ENCODE results near the gene GPR34. TPM values are rescaled to one million over a fixed set of nuclear protein-coding genes. Genes with fewer than 3 reads are reported as not detected.

The GPR34 gene
- total and polyA plus RNA-seq, 2 of the 4 experiments (the other 2 are of a cell fraction), result not detected

GRCh38 chrX:41684138-41684537 lies 4.6 kb upstream of the GPR34 start (continued):
- TF ChIP-seq NFE2L2 (IDR thresholded peaks at IDR 0.05; ENCODE audit: low read depth, low read length), result no peak
- no peak for TF ChIP-seq CHD1 (IDR thresholded peaks at IDR 0.05; ENCODE audit: low read depth, low read length)
- no peak for TF ChIP-seq POLR2A (IDR thresholded peaks at IDR 0.05; ENCODE audit: low read depth, low read length)
- no peak for TF ChIP-seq MAFK (IDR thresholded peaks at IDR 0.05; ENCODE audit: low read depth, low read length)

GRCh38 chrX:41684940-41685339 lies 3.8 kb upstream of the GPR34 start:
- H2BK15ac ChIP-seq (ENCODE audit: low read depth, low read length), result no peak overlapping the region
- H3K4me1 ChIP-seq (ENCODE audit: control insufficient read depth, insufficient read depth, low read length), result no peaks in the 10 kb centered on the region
- no peaks in the 10 kb centered on the region for H4K20me1 ChIP-seq (ENCODE audit: insufficient read depth, low read length)
- no peak overlapping the region for H2BK120ac ChIP-seq (ENCODE audit: low read depth, low read length)
- no TSS peak for BruUV-seq (replicated peaks)
- no peak overlapping the region for H3K27ac ChIP-seq (ENCODE audit: insufficient read depth, low read length)
- in situ Hi-C loops (cut with MboI; ENCODE audit: low sequenced_read_pairs), result no loop called here
- no peak overlapping the region for H2AK5ac ChIP-seq (ENCODE audit: low read depth, low read length)
- no peaks in the 10 kb centered on the region for H3K27me3 ChIP-seq (ENCODE audit: control insufficient read depth, insufficient read depth, low read length)
- H3K14ac ChIP-seq (replicated peaks; ENCODE audit: low read depth, low read length), result no peak overlapping the region
- H3K9me1 ChIP-seq (ENCODE audit: insufficient read depth, low read length), result no peaks in the 10 kb centered on the region; the same call in 1 of the 2 replicates
- H3K79me1 ChIP-seq (ENCODE audit: low read depth in 1 of 2, low read length in 2 of 2), result no peaks in the 10 kb centered on the region
- TF ChIP-seq BHLHE40 (IDR thresholded peaks at IDR 0.05; ENCODE audit: low read depth, low read length) (no peak), RCOR1 (IDR thresholded peaks at IDR 0.05; ENCODE audit: insufficient replicate concordance, low read length) (no peak)
- H3K18ac ChIP-seq (ENCODE audit: low read depth, low read length), result no peak overlapping the region
- H4K91ac ChIP-seq (ENCODE audit: insufficient read depth, low read depth, low read length), result no peak overlapping the region
- dilution Hi-C loops (cut with HindIII; ENCODE audit: low sequenced_read_pairs, unreplicated experiment), result no loop called here
- H3K4me3 ChIP-seq (ENCODE audit: insufficient read depth, low read depth, low read length), result no peak overlapping the region
- H3K9ac ChIP-seq (ENCODE audit: low read depth, low read length), result no peak overlapping the region
- intact Hi-C loops (cut with micrococcal nuclease), result no loop called here
- no peak overlapping the region for H4K5ac ChIP-seq (ENCODE audit: low read depth, low read length)
- no peak overlapping the region for H3K4me2 ChIP-seq (ENCODE audit: low read depth, low read length)
- H4K8ac ChIP-seq (ENCODE audit: low read depth in 2 of 2, low read length in 2 of 2), result no peak overlapping the region
- H3K23ac ChIP-seq (ENCODE audit: low read depth, low read length), result no peak overlapping the region
- POLR2A ChIA-PET (ENCODE audit: unreplicated experiment), result no interaction called here
- no peak overlapping the region for H2BK20ac ChIP-seq (ENCODE audit: low read depth, low read length)
- CTCF ChIA-PET, result interaction anchor here (0.6 kb wide), 1 partner anchor 847 kb away, joined by 3 read pairs; no protein-coding TSS in a partner anchor
- no peak overlapping the region for H3K56ac ChIP-seq (ENCODE audit: extremely low read depth, insufficient read depth, low read length)
- no peak overlapping the region for H2AK9ac ChIP-seq (replicated peaks; ENCODE audit: low read depth, low read length, poor library complexity)
- DNase-seq (no peak), ATAC-seq (ENCODE audit: low read depth) (no peak)
- H3K9me3 ChIP-seq (ENCODE audit: control insufficient read depth, insufficient read depth, low read length), result no peaks in the 10 kb centered on the region
- 100% methylated on average over 2 of the region's 2 CpGs; no CpG with 5 or more reads in 1 of the 2 experiments for whole genome bisulfite sequencing, 2 experiments (ENCODE audit: extremely low coverage in 2 of 2, insufficient read length in 1 of 2)
- H2BK5ac ChIP-seq (ENCODE audit: low read depth, low read length, poor library complexity, severe bottlenecking), result no peak overlapping the region
- H3K36me3 ChIP-seq (ENCODE audit: control insufficient read depth, insufficient read depth, low read length), result no peaks in the 10 kb centered on the region
- no peak overlapping the region for H2AFZ ChIP-seq (replicated peaks; ENCODE audit: low read length, poor library complexity)
- H3K4ac ChIP-seq (ENCODE audit: low read depth, low read length), result no peak overlapping the region
